Keratinocyte (primary cell): ENCODE data around the gene SIGLEC14. TPM values are rescaled to one million over a fixed set of nuclear protein-coding genes. Genes with fewer than 3 reads are reported as not detected.

ENCODE experiments used
- DNase-seq: peaks from one replicate; pipeline ENCODE4 v3.0.0-alpha.2; 2011; ENCODE audit warnings: low read depth, missing footprints, low spot score
- FAIRE-seq: peaks from 2 replicates; lab custom pipeline; 2011; peaks lifted over from hg19 to GRCh38; lab: Jason Lieb, UNC
- H2AFZ ChIP-seq: 2 replicates; pipeline ENCODE4 v1.6.0; 2012; ENCODE audit warnings: low read length, control low read depth, inconsistent platforms; ENCODE audit not compliant: control insufficient read depth
- H3K27ac ChIP-seq: 2 replicates; pipeline ENCODE4 v1.5.1; 2011; ENCODE audit warnings: low read length; ENCODE audit not compliant: control insufficient read depth, insufficient read depth
- H3K27me3 ChIP-seq: 3 replicates; pipeline ENCODE4 v1.6.0; 2011; ENCODE audit warnings: low read length; ENCODE audit not compliant: control insufficient read depth, insufficient read depth; ENCODE audit errors: extremely low read depth
- H3K36me3 ChIP-seq, 2 experiments: 2 replicates in 1 of 2; 3 replicates in 1 of 2; pipeline ENCODE4 v1.5.1; 2011; ENCODE audit warnings: low read length in 2 of 2, mild to moderate bottlenecking in 1 of 2; ENCODE audit not compliant: control insufficient read depth in 2 of 2, insufficient read depth in 2 of 2; ENCODE audit errors: extremely low read depth in 1 of 2
- H3K4me1 ChIP-seq: 3 replicates; pipeline ENCODE4 v1.5.1; 2011; ENCODE audit warnings: low read length; ENCODE audit not compliant: control insufficient read depth, insufficient read depth; ENCODE audit errors: extremely low read depth
- H3K4me2 ChIP-seq: 3 replicates; pipeline ENCODE4 v1.6.0; 2011; ENCODE audit warnings: low read depth, low read length; ENCODE audit not compliant: control insufficient read depth, insufficient read depth; ENCODE audit errors: extremely low read depth
- H3K4me3 ChIP-seq, 3 experiments: fragments of 200-600 bp in 1 of 3; sonication (generic) in 1 of 3; 2 replicates in 2 of 3; 3 replicates in 1 of 3; pipeline ENCODE4 v1.5.1; 2011 to 2016; ENCODE audit warnings: low read length in 3 of 3, mild to moderate bottlenecking in 3 of 3, control low read depth in 2 of 3, inconsistent platforms in 1 of 3, low read depth in 1 of 3, mixed read lengths in 1 of 3, mixed run types in 1 of 3, moderate library complexity in 1 of 3; ENCODE audit not compliant: control insufficient read depth in 2 of 3, insufficient read depth in 2 of 3; ENCODE audit errors: extremely low read depth in 1 of 3
- H3K79me2 ChIP-seq: 2 replicates; pipeline ENCODE4 v1.6.0; 2012; ENCODE audit warnings: low read length; ENCODE audit not compliant: control insufficient read depth, insufficient read depth
- H3K9ac ChIP-seq: 3 replicates; pipeline ENCODE4 v1.6.0; 2011; ENCODE audit warnings: low read length; ENCODE audit not compliant: control insufficient read depth, insufficient read depth; ENCODE audit errors: extremely low read depth
- H3K9me1 ChIP-seq: 3 replicates; pipeline ENCODE4 v1.6.0; 2011; ENCODE audit warnings: low read length; ENCODE audit not compliant: control insufficient read depth, insufficient read depth; ENCODE audit errors: extremely low read depth
- H3K9me3 ChIP-seq: 2 replicates; pipeline ENCODE4 v1.5.1; 2012; ENCODE audit warnings: low read depth, low read length; ENCODE audit not compliant: control insufficient read depth
- H4K20me1 ChIP-seq: 3 replicates; pipeline ENCODE4 v1.6.0; 2011; ENCODE audit warnings: low read length; ENCODE audit not compliant: control insufficient read depth, insufficient read depth; ENCODE audit errors: extremely low read depth
- CTCF ChIP-seq, 3 experiments: IDR thresholded peaks in 1 of 3; conservative IDR thresholded peaks in 1 of 3; optimal IDR thresholded peaks in 1 of 3; 2 replicates in 2 of 3; 3 replicates in 1 of 3; pipeline versions ENCODE3 to v1.5.1; 2011; ENCODE audit warnings: low read length in 3 of 3, mild to moderate bottlenecking in 3 of 3, moderate library complexity in 2 of 3, control low read depth in 1 of 3, inconsistent platforms in 1 of 3; ENCODE audit not compliant: insufficient read depth in 2 of 3; ENCODE audit errors: extremely low read depth in 1 of 3
- EZH2 ChIP-seq: IDR thresholded peaks from one replicate; pipeline ENCODE4 v1.6.1; 2012; ENCODE audit warnings: inconsistent platforms, mild to moderate bottlenecking, low read length, moderate library complexity
- dilution Hi-C: fragments of 300-500 bp; cut with MboI; formaldehyde crosslinking; loops from one replicate; pipeline ENCODE4 v1.7.0; 2020; ENCODE audit warnings: low sequenced_read_pairs; ENCODE audit not compliant: extremely low pct_ligation_motif_present
- polyA plus RNA-seq, 5 experiments: library from polyadenylated mRNA; depleted of rRNA in 3 of 5; stranded (reverse) in 3 of 5; stranded (forward) in 1 of 5; unstranded in 1 of 5; fragments of >200 nt; gene quantifications; 1 replicate in 1 of 5; 2 replicates in 3 of 5; 3 replicates in 1 of 5; pipeline versions ENCODE4 v1.2.1 to v1.2.3, GENCODE V29; 2011 to 2012; ENCODE audit warnings: missing spikeins in 2 of 5, low read depth in 1 of 5, low replicate concordance in 1 of 5

SIGLEC14 gene
- polyA plus RNA-seq, 1 donor (not counting 4 experiments of a cell fraction or from before 2014, with no cell fraction given): not detected

DNA sequence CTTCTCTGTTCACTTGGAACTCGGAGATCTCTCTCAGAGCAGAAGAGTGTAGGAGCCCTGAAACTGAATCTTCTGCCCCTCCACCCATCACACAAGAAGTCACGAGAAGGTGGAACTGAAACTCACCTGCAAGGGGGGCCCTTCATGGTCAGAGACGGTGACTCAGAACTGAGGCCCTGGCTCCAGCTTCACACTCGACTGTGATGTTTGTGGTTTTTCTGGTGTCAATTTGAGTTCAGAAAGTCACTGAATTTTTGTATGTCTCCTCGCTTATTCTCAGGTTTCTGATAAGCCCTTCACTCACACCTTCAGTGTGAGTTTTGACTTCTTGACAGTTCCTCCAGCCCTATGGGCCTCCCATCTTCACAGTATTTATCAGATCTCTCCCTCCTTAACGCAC, 39.5 kb downstream of the SIGLEC14 start:
- FAIRE-seq: no peak
- dilution Hi-C loops: no loop called here
- no peak overlapping the region for H3K4me3 ChIP-seq

GRCh38 chr19:51602189-51602854, 44.3 kb downstream of the SIGLEC14 start:
- Histone ChIP-seq H3K36me3 (no peaks in the 10 kb centered on the region), H3K27ac (no peak overlapping the region), H3K9me3 (no peaks in the 10 kb centered on the region), H2AFZ (no peak overlapping the region), H3K4me2 (no peak overlapping the region), H3K9ac (no peak overlapping the region), H3K4me1 (no peaks in the 10 kb centered on the region), H3K4me3 (no peak overlapping the region), H3K79me2 (no peaks in the 10 kb centered on the region), H4K20me1 (no peaks in the 10 kb centered on the region), H3K9me1 (no peaks in the 10 kb centered on the region), H3K27me3 (peaks cover 7% of the 10 kb centered on the region)
- FAIRE-seq (no peak), DNase-seq (no peak)
- dilution Hi-C loops: no loop called here
- TF ChIP-seq EZH2 (no peak), CTCF (optimal IDR thresholded peaks at IDR 0.05 in 1 of 3, IDR thresholded peaks at IDR 0.05 in 1 of 3, conservative IDR thresholded peaks at IDR 0.05 in 1 of 3; ENCODE audit: extremely low read depth in 1 of 3, insufficient read depth in 2 of 3, low read length in 3 of 3) (no peak)

More for the DNA sequence above, 39.5 kb downstream of the SIGLEC14 start:
- no peak for DNase-seq
- H3K79me2 ChIP-seq: no peaks in the 10 kb centered on the region
- no peaks in the 10 kb centered on the region for H3K9me3 ChIP-seq
- no peak overlapping the region for H3K4me2 ChIP-seq
- H3K4me1 ChIP-seq: no peaks in the 10 kb centered on the region
- H3K36me3 ChIP-seq: no peaks in the 10 kb centered on the region
- no peaks in the 10 kb centered on the region for H4K20me1 ChIP-seq
- no peak for TF ChIP-seq EZH2
- H3K27me3 ChIP-seq: no peaks in the 10 kb centered on the region
- no peak overlapping the region for H2AFZ ChIP-seq
- H3K9me1 ChIP-seq: no peaks in the 10 kb centered on the region
- H3K9ac ChIP-seq: no peak overlapping the region
- no peak overlapping the region for H3K27ac ChIP-seq
